Cardiac fibroblast (primary cell): Measurements from ENCODE around the gene BCL7B.

ENCODE experiments used
- DNase-seq, 2 donors: peaks; one replicate each; pipeline versions ENCODE4 v3.0.0 to v3.0.0-alpha.2; 2010; ENCODE audit warnings: low read depth in 2 of 2
- H3K4me3 ChIP-seq, 2 donors: replicated peaks in 1 of 2; 1 replicate in 1 of 2; 2 replicates in 1 of 2; pipeline ENCODE4 v1.5.1; 2011; ENCODE audit warnings: low read depth in 2 of 2, low read length in 2 of 2, mild to moderate bottlenecking in 2 of 2, moderate library complexity in 1 of 2
- TF ChIP-seq, protein P1 (sequence below): IDR thresholded peaks from one replicate; pipeline ENCODE4 v1.5.1; 2011; ENCODE audit warnings: low read depth, mild to moderate bottlenecking, low read length, inconsistent platforms

Gene BCL7B

DNA sequence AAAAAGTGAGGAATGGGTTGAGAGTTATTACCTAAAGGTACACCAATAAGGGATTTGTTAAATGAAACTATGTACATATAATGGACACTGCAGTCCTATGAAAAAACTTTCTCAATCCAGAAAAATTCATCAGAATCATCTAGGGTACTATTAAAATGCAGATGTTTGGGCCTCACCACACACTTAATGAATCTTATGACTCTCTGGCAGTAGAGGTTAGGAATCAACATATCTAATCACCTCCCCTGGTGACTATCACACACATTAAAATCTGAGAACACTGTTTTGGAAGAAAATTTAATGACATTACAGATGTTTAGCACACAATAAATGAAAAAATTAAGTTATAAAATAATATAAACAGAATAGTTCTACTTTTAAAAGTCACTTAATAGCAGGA lies 67.5 kb downstream of the BCL7B start:
- TF ChIP-seq, protein P1, sequence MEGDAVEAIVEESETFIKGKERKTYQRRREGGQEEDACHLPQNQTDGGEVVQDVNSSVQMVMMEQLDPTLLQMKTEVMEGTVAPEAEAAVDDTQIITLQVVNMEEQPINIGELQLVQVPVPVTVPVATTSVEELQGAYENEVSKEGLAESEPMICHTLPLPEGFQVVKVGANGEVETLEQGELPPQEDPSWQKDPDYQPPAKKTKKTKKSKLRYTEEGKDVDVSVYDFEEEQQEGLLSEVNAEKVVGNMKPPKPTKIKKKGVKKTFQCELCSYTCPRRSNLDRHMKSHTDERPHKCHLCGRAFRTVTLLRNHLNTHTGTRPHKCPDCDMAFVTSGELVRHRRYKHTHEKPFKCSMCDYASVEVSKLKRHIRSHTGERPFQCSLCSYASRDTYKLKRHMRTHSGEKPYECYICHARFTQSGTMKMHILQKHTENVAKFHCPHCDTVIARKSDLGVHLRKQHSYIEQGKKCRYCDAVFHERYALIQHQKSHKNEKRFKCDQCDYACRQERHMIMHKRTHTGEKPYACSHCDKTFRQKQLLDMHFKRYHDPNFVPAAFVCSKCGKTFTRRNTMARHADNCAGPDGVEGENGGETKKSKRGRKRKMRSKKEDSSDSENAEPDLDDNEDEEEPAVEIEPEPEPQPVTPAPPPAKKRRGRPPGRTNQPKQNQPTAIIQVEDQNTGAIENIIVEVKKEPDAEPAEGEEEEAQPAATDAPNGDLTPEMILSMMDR, result no peak
- no peak overlapping the region for H3K4me3 ChIP-seq
- no peak for DNase-seq

DNA sequence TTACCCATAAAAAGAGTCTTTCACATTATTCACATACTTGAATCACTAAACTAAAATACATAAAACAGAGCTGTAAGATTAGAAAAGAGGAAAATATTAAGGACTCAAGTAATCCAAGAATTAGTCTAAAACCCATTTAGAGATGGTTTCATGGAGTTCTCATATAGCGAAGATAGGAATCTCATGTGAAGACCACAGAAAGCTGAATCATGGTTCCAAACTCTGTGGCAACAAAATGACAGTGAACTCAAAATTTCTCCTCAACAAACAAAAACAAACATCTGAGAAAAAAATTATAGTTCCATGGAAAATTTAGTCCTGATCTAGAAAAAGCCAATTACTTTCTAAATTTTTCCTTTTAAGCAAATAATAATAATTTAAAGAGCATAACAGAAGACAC lies 70.0 kb downstream of the BCL7B start:
- H3K4me3 ChIP-seq, result no peak overlapping the region
- TF ChIP-seq, protein P1, result no peak
- DNase-seq, result peak in 1 of 2 donors; percentile 21
